ENCODE results near the gene TAS2R13.

DNA sequence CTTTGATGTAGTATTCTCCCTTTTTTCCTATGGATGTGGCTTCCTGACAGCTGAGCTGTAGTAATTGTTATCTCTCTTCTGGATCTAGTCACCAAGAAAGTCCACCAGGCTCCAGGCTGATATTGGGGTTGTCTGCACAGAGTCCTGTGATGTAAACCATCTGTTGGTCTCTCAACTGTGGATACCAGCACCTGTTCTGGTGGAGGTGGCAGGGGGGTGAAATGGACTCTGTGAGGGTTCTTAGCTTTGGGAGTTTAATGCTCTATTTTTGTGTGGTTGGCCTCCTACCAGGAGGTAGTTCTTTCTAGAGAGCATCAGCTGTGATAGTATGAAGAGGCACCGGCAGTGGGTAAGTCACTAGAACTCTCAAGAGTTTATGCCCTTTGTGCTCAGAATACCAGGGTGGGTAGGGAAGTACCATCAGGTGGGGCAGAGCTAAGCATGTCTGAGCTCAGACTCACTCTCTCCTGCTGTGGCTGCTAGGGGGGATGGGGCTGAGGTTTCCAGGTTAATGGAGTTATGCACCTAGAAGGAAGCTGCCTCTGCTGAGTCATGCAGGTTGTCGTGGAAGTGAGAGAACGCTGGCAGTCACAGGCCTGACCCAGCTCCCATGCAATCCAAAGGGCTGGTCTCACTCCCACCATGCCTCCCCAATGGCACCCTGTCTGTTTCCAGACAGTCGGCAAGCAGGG is 32.7 kb upstream of the TAS2R13 start:
- TF ChIP-seq, protein P1, sequence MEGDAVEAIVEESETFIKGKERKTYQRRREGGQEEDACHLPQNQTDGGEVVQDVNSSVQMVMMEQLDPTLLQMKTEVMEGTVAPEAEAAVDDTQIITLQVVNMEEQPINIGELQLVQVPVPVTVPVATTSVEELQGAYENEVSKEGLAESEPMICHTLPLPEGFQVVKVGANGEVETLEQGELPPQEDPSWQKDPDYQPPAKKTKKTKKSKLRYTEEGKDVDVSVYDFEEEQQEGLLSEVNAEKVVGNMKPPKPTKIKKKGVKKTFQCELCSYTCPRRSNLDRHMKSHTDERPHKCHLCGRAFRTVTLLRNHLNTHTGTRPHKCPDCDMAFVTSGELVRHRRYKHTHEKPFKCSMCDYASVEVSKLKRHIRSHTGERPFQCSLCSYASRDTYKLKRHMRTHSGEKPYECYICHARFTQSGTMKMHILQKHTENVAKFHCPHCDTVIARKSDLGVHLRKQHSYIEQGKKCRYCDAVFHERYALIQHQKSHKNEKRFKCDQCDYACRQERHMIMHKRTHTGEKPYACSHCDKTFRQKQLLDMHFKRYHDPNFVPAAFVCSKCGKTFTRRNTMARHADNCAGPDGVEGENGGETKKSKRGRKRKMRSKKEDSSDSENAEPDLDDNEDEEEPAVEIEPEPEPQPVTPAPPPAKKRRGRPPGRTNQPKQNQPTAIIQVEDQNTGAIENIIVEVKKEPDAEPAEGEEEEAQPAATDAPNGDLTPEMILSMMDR (IDR thresholded peaks at IDR 0.05), result no peak
- TF ChIP-seq POLR2AphosphoS5 (IDR thresholded peaks at IDR 0.05) (no peak), EP300 (IDR thresholded peaks at IDR 0.05) (no peak), POLR2A (IDR thresholded peaks at IDR 0.05) (no peak)

All from stomach (tissue), 4 donors.